SK-N-SH treated with all-trans-retinoic acid at 6 μM for 48 hours (cell line): ENCODE data around the gene MYO3A.

Source experiments
- ARNTL ChIP-seq: fragments of 450-650 bp; formaldehyde crosslinking; IDR thresholded peaks from 2 replicates; pipeline ENCODE4 v1.5.0; 2020; ENCODE audit warnings: low read depth, mild to moderate bottlenecking, moderate library complexity, borderline replicate concordance
- RARB ChIP-seq: fragments of 250-450 bp; sonication (Bioruptor Pico); IDR thresholded peaks from 2 replicates; pipeline ENCODE4 v1.8.0; 2021; ENCODE audit warnings: mild to moderate bottlenecking, moderate library complexity
- TCF4 ChIP-seq: fragments of 250-450 bp; sonication (Bioruptor Pico); IDR thresholded peaks from 2 replicates; pipeline ENCODE4 v1.8.0; 2021; ENCODE audit warnings: mild to moderate bottlenecking, moderate library complexity, borderline replicate concordance
- TF ChIP-seq, protein P1 (sequence below): fragments of 250-450 bp; sonication (Bioruptor Pico); IDR thresholded peaks from 2 replicates; pipeline ENCODE4 v1.5.1; 2020; ENCODE audit warnings: low read depth, mild to moderate bottlenecking, moderate library complexity

DNA sequence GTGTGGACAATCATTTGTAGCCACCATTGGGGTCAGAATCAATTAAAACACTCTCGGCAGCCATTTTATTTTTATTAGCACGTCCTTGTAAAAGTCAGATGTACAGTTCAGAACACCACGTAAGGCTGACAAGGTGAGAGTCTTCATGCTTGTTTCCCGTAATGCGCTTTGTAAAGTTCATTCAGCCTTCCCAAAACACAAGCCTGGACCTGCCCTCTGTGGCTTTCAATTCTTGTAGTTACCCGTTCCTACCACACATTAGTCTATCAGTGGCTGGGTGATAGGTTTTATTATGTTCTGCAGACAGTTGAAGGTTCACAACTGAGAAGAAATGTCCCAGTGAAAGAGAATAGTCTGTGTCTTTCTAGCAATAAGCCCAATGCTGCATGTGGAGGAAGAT is 317.9 kb downstream of the MYO3A start:
- no peak for TF ChIP-seq TCF4 (CRISPR knock-in tag)
- no peak for TF ChIP-seq ARNTL (CRISPR knock-in tag)
- TF ChIP-seq, protein P1, sequence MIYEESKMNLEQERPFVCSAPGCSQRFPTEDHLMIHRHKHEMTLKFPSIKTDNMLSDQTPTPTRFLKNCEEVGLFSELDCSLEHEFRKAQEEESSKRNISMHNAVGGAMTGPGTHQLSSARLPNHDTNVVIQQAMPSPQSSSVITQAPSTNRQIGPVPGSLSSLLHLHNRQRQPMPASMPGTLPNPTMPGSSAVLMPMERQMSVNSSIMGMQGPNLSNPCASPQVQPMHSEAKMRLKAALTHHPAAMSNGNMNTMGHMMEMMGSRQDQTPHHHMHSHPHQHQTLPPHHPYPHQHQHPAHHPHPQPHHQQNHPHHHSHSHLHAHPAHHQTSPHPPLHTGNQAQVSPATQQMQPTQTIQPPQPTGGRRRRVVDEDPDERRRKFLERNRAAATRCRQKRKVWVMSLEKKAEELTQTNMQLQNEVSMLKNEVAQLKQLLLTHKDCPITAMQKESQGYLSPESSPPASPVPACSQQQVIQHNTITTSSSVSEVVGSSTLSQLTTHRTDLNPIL (CRISPR knock-in tag): no peak
- TF ChIP-seq RARB (CRISPR knock-in tag): no peak
